GM04503 (cell line): ENCODE measurements around the gene CCDC88C.
"Not testable (repeated sequence)": the region's sequence is repeated elsewhere in the genome, so short reads cannot be mapped to it uniquely, and the experiment has no call there.

Experiments used
- DNase-seq: peaks from one replicate; pipeline ENCODE4 v3.0.0-alpha.2; 2012; ENCODE audit warnings: low read depth

CCDC88C gene

GRCh38 chr14:91227183-91227628 lies 190.4 kb downstream of the CCDC88C start:
- no peak for DNase-seq

GRCh38 chr14:91226360-91226759 lies 191.3 kb downstream of the CCDC88C start:
- not testable (repeated sequence) for DNase-seq

GRCh38 chr14:91225025-91225424 lies 192.6 kb downstream of the CCDC88C start:
- DNase-seq, result no peak

GRCh38 chr14:91223028-91223783 lies 194.4 kb downstream of the CCDC88C start:
- DNase-seq, result no peak
